ENCODE measurements around the gene ASF1A. TPM values are rescaled to one million over a fixed set of nuclear protein-coding genes. Genes with fewer than 3 reads are reported as not detected.

The ASF1A gene
- total RNA-seq, 1 donor from 2014 or later, result 24.9 TPM

GRCh38 chr6:118897386-118897785, 3.4 kb downstream of the ASF1A start:
- Mint-ChIP-seq H3K27me3 (ENCODE audit: unreplicated experiment) (no peaks in the 10 kb centered on the region), H3K27ac (ENCODE audit: unreplicated experiment) (peak overlapping the region; percentile 36), H3K4me3 (ENCODE audit: unreplicated experiment) (no peak overlapping the region), H3K9me3 (ENCODE audit: unreplicated experiment) (no peaks in the 10 kb centered on the region), H3K36me3 (ENCODE audit: unreplicated experiment) (peaks cover 19% of the 10 kb centered on the region), H3K4me1 (ENCODE audit: unreplicated experiment) (peaks cover 38% of the 10 kb centered on the region)
- TF ChIP-seq, protein P1, sequence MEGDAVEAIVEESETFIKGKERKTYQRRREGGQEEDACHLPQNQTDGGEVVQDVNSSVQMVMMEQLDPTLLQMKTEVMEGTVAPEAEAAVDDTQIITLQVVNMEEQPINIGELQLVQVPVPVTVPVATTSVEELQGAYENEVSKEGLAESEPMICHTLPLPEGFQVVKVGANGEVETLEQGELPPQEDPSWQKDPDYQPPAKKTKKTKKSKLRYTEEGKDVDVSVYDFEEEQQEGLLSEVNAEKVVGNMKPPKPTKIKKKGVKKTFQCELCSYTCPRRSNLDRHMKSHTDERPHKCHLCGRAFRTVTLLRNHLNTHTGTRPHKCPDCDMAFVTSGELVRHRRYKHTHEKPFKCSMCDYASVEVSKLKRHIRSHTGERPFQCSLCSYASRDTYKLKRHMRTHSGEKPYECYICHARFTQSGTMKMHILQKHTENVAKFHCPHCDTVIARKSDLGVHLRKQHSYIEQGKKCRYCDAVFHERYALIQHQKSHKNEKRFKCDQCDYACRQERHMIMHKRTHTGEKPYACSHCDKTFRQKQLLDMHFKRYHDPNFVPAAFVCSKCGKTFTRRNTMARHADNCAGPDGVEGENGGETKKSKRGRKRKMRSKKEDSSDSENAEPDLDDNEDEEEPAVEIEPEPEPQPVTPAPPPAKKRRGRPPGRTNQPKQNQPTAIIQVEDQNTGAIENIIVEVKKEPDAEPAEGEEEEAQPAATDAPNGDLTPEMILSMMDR (IDR thresholded peaks at IDR 0.05), result no peak
- no peak for DNase-seq (ENCODE audit: extremely low spot score, unreplicated experiment)

- no peak overlapping the region for H3K27ac Mint-ChIP-seq (ENCODE audit: unreplicated experiment)
- DNase-seq (ENCODE audit: extremely low spot score, unreplicated experiment), result no peak
- H3K36me3 Mint-ChIP-seq (ENCODE audit: unreplicated experiment), result peaks cover 29% of the 10 kb centered on the region
- TF ChIP-seq, protein P1 (IDR thresholded peaks at IDR 0.05), result no peak
- H3K27me3 Mint-ChIP-seq (ENCODE audit: unreplicated experiment), result no peaks in the 10 kb centered on the region
- H3K4me3 Mint-ChIP-seq (ENCODE audit: unreplicated experiment), result no peak overlapping the region
- H3K9me3 Mint-ChIP-seq (ENCODE audit: unreplicated experiment), result no peaks in the 10 kb centered on the region
- H3K4me1 Mint-ChIP-seq (ENCODE audit: unreplicated experiment), result peaks cover 40% of the 10 kb centered on the region
These were observed 6.0 kb downstream of the ASF1A start for GRCh38 chr6:118899948-118900347.

GRCh38 chr6:118902726-118903125, 8.8 kb downstream of the ASF1A start:
- no peak for DNase-seq (ENCODE audit: extremely low spot score, unreplicated experiment)
- Mint-ChIP-seq H3K9me3 (ENCODE audit: unreplicated experiment) (no peaks in the 10 kb centered on the region), H3K27me3 (ENCODE audit: unreplicated experiment) (no peaks in the 10 kb centered on the region), H3K4me1 (ENCODE audit: unreplicated experiment) (peaks cover 31% of the 10 kb centered on the region), H3K4me3 (ENCODE audit: unreplicated experiment) (no peak overlapping the region), H3K36me3 (ENCODE audit: unreplicated experiment) (peaks cover 43% of the 10 kb centered on the region), H3K27ac (ENCODE audit: unreplicated experiment) (peak overlapping the region; percentile 73)
- TF ChIP-seq, protein P1 (IDR thresholded peaks at IDR 0.05), result no peak

DNA sequence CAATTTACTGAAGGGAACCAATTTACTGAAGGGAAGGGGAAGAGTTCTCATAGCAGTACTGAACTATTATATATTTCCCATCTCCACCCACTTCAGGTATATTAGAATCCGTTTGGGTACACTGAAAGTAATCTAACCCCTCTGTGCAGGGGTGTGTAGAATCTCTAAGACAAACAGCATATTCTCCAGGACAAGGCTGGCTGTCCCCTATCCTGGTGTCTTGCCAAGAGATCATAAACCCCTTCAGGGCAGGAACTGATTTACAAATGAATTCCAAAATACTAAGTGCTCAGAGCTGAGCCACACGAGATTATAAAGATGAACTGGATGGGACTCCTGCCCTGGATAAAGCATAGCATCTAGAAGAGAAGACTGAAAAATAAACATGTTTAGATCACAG, 9.2 kb downstream of the ASF1A start:
- Mint-ChIP-seq H3K4me1 (ENCODE audit: unreplicated experiment) (peaks cover 28% of the 10 kb centered on the region), H3K4me3 (ENCODE audit: unreplicated experiment) (no peak overlapping the region), H3K27me3 (ENCODE audit: unreplicated experiment) (no peaks in the 10 kb centered on the region), H3K36me3 (ENCODE audit: unreplicated experiment) (peaks cover 43% of the 10 kb centered on the region), H3K9me3 (ENCODE audit: unreplicated experiment) (no peaks in the 10 kb centered on the region), H3K27ac (ENCODE audit: unreplicated experiment) (peak overlapping the region; percentile 73)
- TF ChIP-seq, protein P1 (IDR thresholded peaks at IDR 0.05), result no peak
- no peak for DNase-seq (ENCODE audit: extremely low spot score, unreplicated experiment)

DNA sequence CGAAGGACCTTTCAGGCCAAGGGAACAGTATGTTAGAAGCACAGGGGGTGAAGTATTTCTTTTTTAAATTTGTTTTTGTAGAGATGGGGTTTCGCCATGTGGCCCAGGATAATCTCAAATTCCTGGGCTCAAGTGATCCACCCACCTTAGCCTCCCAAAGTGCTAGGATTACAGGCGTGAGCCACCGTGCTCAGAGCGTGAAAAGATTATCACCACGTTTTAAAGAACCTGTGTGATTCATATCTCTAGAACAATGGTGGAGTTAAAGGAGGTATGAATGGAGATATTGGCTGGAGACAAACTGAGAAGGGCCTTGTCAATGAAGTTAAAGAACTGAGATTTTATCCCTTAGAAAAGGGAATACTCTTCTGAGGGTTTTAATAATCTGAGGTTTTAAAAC, 9.7 kb downstream of the ASF1A start:
- Mint-ChIP-seq H3K27ac (ENCODE audit: unreplicated experiment) (no peak overlapping the region), H3K4me1 (ENCODE audit: unreplicated experiment) (peaks cover 27% of the 10 kb centered on the region), H3K4me3 (ENCODE audit: unreplicated experiment) (no peak overlapping the region), H3K36me3 (ENCODE audit: unreplicated experiment) (peaks cover 42% of the 10 kb centered on the region), H3K9me3 (ENCODE audit: unreplicated experiment) (no peaks in the 10 kb centered on the region), H3K27me3 (ENCODE audit: unreplicated experiment) (no peaks in the 10 kb centered on the region)
- TF ChIP-seq, protein P1 (IDR thresholded peaks at IDR 0.05), result no peak
- no peak for DNase-seq (ENCODE audit: extremely low spot score, unreplicated experiment)

All from osteocyte (in vitro differentiated cells).